Kidney glomerular epithelial cell (primary cell): ENCODE measurements around the gene KIF2C.
"Not testable (repeated sequence)": the region's sequence is repeated elsewhere in the genome, so short reads cannot be mapped to it uniquely, and the experiment has no call there.

Experiments used
- DNase-seq: peaks from one replicate; lab custom pipeline; 2025; lab: John Stamatoyannopoulos, UW

The KIF2C gene

DNA sequence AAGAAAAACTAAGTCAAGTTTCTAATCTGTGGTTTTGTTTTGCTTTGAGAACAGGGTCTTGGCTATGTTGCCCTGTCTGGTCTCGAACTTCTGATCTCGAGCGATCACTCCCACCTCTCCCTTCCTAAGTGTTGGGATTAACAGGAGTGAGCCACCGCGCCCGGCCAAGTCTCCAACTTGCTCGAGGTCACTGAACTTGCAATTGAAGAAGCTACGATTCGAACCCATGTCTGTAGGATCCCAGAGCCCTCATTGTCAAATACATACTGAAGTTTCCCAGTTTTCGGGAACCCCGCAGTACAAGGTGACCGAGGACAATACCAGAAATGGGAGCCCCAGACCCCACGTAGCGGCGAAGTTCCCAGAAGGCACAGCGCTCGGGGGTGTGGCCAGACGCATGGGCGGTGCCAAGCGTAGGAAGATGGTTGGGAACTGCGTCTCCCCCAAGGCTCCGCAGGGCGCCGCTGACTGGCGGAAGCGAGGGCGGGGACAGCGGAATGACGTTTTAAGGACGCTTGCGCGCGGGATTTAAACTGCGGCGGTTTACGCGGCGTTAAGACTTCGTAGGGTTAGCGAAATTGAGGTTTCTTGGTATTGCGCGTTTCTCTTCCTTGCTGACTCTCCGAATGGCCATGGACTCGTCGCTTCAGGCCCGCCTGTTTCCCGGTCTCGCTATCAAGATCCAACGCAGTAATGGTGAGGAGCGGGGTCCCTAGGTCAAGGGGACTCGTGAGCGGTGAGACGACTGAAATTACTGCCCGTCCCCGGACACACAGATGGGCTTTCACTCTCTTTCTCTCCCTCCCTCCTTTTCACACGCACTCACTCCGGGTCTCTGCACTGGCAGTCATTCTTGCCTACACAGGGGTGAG is at the start of gene KIF2C:
TSS of gene KIF2C (plus strand) at position 531 of the 872 bp plus-strand sequence. CDS start at position 627, 96 bp downstream.
- peak; percentile 98 for DNase-seq

DNA sequence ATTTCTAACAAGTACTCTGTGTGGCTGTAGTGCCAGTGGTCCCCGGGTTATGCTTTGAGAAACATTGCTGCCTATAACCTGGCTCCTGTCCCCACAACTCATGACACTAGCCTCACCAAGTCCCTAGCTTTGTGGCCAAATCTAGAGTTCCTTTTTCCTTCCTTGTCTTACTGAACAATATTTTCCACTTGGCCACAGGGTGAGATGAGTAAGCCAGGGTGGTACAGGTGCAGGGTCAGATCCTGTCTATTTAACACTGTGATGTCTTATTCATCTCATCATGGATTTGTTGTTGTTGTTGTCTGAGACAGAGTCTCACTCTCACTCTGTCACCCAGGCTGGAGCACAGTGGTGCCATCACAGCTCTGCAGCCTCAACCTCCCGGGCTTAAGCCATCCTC is 46.5 kb upstream of the KIF2C start:
- DNase-seq, result no peak

DNA sequence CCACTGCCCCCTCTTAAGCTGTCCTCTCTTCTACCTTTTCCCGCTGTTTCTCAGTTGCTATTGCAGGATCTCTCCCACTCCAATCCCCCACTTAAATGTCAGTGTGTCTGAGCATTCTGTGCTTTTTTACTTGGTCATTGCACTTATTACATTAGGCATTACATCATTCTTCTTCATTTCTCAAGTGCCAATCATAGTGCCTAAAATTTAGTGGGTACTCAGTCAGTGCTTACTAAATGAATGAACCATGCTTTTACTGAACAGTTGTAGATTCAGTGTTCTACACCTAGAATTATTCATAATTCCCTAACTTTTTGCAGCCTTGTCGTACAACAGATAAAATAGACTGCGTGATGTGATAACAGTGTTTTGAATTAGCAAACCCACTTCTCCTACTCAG is 45.7 kb upstream of the KIF2C start:
- no peak for DNase-seq

DNA sequence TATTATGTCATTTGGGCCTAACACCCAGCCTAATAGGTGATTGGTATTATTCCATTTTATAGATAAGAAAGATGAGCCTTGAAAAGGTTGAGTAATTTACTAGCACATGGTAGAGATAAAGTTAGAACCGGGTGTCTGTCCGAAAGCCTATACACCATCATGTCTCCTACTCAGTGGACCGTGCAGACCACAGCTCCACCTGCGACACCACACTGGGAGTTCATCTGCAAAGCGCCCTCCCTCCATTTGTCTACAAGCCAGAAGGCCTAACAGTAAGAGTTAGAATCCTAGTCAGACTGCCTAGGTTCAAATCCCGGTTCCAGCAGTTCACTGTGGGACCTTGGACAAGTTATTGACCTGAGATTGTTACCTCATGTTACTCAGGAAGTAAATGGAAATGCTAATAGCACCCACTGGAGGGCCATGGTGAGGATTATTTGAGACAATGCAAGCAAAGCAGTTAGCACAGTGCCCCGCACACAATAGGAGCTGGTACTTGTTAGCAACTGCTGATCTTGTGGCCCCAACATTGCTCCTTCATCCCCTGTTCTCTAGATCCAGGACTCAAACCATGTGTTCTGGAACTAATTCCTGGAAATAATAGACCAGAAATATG is 44.7 kb upstream of the KIF2C start:
- DNase-seq, result no peak

DNA sequence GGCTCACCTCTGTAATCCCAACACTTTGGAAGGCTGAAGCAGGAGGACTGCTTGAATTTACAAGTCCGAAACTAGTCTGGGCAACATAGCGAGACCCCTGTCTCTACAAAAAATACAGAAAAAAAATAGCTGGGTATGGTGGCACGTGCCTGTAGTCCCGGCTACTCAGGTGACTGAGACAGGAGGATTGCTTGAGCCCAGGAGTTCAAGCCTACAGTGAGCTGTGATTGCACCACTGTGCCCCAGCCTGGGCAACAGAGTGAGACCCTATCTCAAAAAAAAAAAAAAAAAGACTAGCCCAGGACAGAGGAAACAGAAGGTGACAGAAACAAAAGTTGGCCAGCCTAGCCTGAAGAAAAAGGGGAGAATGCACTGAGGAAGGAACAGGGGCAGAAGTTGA is 44.0 kb upstream of the KIF2C start:
- no peak for DNase-seq

DNA sequence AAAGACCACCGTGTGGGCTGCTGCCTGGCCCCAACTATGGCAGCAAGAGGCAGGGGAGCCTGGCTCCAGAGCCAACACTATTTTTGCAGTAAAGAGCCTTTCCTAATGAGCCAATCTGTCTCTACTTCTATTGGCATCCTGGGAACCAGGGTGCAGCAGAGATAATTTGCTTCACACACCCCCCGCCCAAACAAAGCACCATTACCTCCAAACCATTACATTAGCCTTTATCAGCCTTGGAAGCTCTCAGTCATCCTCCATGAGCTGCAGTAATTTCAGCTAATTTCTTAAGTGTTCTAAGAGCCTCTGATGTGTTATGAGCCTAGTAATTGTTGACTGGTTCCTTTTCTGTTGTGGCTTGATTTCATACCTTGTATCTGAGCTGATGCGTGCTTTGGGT is 43.5 kb upstream of the KIF2C start:
- no peak for DNase-seq

DNA sequence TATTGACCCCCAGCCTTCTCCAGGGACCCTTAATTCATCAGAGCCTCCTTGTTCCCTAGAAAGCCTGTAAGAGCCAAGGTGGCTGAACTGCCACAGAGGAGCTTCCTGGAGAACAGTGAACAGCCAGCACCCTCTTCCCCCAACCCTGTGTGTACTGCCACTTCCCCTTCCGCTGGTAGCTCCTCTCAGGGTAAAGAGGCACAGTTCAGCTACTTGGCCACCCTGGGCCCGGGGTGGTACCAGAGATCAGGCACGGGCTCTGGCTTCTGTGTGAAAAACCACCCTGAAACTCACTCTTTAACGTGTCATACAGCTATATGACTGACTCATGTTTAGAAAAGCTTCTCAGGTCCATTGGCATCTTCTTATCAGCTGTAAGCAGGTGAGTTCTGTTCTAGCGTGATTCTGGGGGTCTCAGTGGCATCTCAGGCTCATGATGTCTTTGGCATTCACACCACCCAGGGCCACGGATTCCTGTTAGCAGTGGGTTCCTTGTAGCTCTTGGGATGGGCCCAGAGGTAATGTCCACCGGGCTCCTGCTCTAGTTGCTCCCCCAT is 42.8 kb upstream of the KIF2C start:
- no peak for DNase-seq

DNA sequence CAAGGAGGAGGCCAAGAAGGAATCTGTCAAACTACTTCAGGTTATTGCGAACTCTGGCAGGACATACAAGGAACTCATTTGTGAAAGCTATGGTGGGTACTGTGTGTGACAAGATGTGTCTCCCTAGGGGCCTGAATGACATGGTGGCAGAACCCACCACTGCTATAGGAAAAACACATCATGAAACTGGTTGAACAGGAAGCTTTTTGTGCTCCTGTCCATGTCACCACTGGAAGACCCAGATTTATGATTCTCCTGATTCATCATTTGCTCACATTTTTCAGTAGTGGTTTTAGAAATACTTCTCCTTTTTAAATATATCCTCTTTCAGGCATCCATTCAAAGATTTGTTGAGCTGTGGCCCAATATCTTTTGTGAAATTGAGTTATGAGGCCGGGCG is 41.5 kb upstream of the KIF2C start:
- no peak for DNase-seq

DNA sequence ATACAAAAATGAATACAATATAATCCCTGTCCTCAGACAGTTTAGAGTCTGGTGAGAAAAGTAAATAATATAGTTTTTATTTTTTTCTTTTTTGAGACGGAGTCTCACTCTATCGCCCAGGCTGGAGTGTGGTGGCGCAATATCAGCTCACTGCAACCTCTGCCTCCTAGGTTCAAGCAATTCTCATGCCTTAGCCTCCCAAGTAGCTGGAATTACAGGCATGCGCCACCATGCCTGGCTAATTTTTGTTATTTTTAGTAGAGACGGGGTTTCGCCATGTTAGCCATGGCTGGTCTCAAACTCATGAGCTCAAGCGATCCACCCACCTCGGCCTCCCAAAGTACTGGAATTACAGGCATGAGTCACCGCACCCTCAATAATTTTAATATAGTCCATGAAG is 40.3 kb upstream of the KIF2C start:
- not testable (repeated sequence) for DNase-seq

DNA sequence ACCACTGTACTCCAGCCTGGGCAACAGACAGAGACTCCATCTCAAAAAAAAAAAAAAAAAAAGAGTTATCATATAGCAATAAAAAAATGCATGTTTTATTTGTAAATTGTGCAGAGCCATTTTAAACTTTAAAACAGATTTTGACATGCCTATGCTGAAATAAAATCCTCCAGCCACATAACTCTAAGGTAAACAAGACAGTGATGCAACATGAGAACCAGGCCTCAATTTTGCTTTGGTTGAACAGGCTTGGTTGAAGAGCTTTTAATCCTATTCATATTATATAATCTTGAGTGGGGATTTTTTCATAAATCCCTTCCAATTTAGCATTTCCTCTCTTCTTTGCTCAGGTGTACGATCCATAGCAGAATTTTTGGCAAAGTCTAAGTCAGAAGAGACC is 39.1 kb upstream of the KIF2C start:
- no peak for DNase-seq

DNA sequence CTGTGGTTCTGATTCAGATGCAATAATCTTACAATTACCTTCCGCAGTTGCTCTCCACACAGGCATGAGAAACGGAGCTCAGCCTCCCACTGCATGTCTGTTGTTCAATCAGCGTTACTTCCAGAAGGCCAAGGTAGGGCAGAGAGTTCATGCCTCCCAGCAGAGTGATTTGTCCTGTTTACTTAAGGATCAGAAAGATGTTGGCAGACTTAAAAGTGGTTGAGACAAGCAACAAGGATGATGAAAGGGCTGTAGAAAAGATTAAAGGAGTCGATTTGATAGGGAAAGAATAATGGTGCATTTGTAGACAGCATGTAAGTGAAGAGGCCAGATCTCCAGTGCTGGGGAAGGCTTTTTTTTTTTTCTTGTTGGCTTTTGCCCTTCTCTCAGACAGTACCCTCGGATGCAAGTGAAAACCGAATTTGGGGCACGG is 38.5 kb upstream of the KIF2C start:
- DNase-seq, result peak; percentile 70

DNA sequence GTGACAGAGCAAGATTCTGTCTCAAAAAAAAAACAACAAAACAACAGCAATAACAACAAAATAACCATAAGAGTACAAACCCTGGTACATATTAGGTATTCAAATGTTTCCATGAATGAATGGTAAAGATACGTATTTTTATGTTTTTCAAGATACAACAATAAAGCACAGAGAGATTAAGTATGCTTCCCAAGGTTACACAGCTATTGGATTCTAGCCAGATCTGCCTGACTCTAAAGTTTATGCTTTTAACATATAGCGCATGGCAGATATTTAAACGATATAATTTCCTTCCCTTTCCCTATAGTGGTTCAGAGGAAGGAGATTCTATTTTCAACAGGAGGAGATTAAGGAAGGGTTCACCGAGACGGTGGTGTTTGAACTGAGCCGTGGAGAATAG is 34.2 kb upstream of the KIF2C start:
- DNase-seq, result no peak

DNA sequence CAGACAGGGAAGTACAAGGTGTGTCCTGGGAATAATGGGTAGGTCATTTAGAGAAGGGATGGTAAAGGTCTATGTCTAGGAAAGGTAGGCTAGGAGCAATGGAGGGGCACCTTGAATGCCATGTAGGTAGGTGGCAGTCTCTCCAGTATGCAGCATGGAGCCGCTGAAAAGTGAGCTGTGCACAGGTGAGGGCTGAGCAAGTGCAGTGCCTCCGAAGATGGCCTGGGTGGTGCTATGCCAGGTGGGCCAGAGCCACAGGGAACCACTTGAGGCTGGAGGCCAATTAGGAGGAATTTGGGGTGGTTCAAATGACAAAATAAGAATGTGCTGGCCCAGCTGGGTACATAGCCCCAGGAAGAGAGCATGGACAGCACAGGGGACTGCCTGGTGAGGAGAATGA is 33.7 kb upstream of the KIF2C start:
- no peak for DNase-seq

DNA sequence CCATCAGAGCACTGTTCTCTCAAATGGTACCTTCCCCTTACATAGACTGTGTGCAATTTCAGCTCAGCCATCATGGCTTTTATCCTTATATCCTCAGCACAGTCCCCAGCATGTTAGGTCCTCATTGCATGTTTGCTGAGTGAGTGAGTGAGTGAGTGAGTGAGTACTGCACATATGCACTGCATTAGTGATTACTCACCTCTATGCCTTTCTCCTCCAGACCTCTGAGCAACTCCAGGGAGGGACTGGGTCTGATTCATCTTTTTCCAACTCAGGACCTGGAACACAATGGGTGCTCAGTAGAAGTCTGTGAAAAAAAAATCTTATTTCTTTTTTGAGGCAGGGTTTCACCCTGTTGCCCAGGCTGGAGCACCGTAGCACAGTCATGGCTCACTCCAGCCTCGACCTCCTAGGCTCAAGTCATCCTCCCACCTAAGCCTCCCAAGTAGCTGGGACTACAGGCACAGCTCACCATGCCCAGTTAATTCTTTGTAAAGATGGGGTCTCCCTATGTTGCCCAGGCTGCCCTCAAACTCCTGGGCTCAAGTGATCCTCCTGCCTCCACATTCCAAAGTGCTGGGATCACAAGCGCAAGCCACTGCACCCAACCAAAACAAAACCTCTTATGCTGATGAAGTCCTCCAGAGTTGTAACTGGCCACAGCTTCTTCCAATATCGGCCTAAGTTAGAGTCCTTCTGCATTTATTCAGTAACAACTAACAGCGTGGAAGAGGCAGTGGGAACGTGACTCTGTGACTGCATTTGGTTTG is 32.3 kb upstream of the KIF2C start:
- DNase-seq, result peak; percentile 96

DNA sequence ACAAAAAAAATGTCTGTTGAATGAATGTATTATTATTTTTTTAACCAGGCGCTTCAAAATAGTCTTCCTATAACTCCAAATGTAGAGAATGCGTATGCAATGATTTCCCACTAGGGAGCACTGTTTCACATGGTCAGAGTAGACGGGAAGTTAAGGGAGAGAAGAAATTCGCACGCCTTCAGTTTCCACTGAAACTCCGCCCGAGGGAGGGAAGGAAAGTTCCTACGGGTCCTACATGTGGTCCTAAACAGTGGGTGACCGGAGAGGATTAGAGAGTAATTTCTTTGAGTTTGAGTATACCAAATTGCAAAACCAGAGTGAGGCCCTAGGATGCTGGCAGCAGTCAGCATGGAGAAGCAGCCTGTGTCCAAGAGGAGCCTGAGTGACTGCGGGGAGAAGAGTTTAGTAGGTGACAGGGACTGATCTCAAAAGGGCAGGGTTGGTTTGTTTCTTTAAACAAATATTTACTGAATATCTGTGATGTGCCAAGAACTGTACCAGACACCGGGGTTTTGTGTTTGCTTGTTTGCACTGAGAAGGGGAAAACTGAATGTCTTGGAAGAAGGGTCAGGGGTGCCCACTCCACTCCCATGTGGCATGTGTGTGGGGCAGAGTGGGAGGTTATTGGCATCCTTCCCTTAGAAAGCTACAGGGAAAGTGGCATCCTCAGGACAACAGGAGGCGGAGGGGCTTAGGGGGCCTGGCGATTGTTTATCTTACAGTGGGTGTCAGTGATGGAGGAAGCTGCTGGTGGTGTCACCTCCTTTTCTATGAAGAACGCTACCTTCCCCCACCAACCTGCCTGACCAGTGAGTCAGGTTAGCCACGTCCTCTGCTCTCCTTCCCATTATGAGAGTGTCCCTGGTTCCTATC is 31.4 kb upstream of the KIF2C start:
- DNase-seq, result peak; percentile 7

DNA sequence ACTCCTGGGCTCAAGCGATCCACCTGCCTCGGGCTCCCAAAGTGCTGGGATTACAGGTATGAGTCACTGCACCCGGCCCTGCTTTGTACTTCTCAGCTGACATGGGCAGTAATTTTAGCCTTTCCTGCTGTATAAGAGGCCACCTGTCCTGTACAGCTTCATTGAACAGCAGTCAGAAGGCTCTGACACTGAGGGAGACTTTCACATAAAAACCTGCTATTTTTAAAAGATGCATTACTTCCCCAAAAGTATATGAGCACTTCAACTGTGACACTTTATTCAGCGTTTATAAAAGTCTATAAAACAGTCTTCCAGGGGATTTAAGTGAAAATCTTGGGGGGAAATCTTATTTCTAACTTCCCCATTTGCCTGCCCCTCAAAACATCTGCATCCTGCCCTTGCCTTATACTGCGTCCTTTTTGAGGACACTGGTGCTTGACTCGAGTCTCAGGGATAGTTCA is 26.3 kb upstream of the KIF2C start:
- no peak for DNase-seq

DNA sequence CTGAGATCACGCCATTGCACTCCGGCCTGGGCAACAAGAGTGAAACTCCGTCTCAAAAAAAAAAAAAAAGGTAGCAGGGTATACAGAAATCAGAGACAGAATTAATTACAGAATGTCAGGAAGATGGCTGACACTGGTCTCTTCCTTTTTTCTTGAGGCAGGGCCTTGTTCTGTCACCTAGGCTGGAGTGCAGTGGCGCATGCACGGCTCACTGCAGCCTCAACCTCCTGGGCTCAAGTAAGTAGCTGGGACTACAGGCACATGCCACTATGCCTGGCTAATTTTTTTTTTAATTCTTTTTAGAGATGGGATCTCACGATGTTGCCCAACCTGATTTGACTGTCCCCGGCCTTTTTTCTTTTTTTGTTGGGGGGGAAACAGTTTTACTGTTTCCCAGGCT is 25.1 kb upstream of the KIF2C start:
- no peak for DNase-seq

DNA sequence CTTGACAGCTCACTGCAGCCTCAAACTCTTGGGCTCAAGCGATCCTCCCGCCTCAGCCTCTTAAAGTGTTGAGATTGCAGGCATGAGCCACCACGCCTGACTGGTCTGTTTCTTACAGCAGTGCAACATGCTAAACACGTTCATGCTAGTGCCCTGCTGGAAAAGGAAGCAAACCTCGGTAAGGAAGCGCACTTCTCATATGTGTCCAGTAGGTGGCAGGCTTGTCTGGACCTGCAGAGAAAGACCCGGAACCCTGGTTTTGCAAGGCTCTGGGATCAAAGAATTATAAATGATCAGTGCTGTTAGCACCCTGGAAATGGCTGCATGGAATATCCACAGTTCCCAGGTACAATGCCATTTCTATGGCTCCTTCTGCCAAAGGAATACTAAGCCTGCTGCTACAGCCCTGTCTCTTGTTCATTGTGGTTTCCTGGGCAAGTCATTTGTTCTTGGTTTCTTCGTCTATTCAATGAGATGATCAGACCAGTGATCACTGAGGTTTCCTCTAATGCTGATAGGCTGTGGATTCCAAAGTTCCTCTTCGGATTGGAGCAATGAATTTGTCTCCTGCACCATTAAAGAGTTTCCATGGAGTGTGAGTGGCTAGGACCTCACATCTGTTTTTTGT is 24.6 kb upstream of the KIF2C start:
- DNase-seq, result peak; percentile 38

DNA sequence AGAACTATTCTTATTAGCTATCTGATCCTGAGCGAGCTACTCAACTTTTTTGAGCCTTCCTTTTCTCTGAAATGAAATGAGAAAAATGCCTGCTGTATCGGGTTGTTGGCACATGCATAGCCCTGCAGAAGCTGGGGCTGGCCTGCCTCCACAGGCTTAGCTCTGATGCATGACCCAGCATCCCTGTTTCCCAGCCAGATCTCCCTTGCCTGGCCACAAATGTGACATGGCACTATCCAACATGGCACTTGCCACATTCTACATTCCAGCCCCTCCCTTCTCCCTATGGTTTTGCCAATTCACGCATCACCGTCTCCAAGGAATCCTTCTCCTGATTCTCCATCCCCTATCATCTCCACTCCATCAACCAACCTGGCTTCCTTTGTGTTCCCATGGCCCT is 22.5 kb upstream of the KIF2C start:
- DNase-seq, result no peak

DNA sequence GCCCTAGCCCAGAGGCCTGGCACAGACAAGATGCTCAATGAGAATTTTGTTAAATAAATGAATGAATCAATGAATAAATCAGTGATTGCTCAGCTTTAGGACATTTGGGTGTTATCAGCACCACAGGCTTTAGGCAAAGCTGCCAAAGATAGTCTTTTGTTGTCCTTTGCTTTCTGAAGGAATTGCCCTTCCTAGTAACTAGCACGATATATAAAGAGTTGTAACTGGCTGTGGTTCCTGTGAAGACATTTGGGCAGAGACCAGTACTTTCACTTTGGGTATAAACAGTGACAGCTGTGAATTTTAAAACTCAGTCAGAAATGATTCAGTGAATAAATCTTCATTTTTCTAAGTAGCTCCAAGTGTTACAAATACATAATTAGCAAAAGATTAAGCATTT is 22.0 kb upstream of the KIF2C start:
- no peak for DNase-seq

DNA sequence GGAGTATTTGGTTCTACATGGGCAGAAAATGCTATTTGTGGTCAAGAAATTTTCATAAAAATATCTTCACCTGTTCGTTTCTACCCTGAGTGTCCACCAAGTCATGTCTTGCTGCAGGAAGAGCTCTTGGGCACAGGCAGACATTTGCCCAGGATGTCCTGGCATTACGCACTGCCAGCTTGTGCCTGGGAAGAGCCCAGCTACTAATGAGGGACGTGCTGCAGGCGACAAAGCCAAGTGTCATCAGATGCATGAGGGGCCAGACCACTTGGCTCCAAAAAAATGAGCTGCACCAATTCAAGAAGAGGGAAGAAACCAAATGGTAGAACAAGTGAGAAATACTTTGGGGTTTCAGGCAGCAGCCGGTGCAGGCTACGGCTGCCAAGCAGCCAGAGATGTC is 21.5 kb upstream of the KIF2C start:
- no peak for DNase-seq
